NOMO-1 treated with DMSO at 0.1 percent for 48 hours (cell line): ENCODE measurements around the gene RFX2.
"Not testable (repeated sequence)": the region's sequence is repeated elsewhere in the genome, so short reads cannot be mapped to it uniquely, and the experiment has no call there.

Experiments used
- DNase-seq: peaks from one replicate; lab custom pipeline; 2025; ENCODE audit not compliant: unreplicated experiment; lab: John Stamatoyannopoulos, UW

Gene RFX2

GRCh38 chr19:6041991-6042481 is 68.3 kb downstream of the RFX2 start:
- DNase-seq = no peak

DNA sequence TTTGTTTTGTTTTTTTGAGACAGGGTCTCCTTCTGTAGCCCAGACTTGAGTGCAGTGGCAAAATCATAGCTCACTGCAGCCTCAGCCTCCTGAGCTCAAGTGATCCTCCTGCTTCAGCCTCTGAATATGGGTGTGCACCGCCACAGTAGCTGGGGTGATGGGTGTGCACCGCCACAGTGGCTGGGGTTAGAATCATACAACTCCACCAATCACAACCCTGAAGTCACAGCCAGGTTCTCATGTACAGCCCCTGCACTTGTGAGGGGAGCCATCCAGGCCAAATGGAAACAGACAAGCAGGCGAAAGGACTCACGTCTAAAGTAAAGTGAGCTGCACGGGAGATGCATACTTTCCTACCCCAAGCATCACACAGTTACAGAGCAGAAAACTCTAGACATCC is 69.2 kb downstream of the RFX2 start:
- DNase-seq = no peak

DNA sequence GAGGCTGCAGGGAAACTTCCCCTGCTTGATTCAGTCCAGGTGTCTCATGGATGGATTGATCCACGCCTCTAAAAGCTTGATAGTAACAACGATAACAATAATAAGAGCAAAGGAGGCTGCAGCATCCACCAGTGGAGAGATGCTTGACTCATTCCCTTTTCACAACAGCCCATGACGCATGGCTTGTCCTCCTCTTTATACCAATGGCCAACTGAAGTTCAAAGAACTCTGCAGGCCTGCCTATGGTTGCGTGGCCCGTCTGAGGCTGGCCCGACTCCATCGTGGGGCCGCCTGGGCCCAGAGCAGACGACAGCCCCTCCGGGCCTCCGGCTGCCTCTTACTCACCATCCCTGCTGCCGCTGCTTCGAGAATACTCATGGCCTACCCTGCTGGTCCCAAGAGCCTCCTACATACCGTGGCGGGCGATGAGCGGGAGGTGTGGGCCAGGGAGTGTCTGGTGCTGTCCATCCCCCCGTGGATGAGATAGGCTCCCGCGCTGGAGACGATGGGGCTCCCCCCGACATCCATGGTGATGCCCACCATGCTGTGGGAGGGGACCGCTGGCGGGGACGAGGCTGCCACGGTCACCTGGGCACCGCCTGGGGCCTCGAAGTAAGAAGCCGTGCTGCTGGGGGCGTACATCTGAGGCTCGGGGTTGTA is 70.6 kb downstream of the RFX2 start:
- no peak for DNase-seq

GRCh38 chr19:6038634-6039405 is 71.5 kb downstream of the RFX2 start:
- no peak for DNase-seq

- no peak for DNase-seq
Measured at GRCh38 chr19:6035026-6035425, 75.3 kb downstream of the RFX2 start.

- DNase-seq = no peak
Measured at GRCh38 chr19:6034512-6034911, 75.8 kb downstream of the RFX2 start.

DNA sequence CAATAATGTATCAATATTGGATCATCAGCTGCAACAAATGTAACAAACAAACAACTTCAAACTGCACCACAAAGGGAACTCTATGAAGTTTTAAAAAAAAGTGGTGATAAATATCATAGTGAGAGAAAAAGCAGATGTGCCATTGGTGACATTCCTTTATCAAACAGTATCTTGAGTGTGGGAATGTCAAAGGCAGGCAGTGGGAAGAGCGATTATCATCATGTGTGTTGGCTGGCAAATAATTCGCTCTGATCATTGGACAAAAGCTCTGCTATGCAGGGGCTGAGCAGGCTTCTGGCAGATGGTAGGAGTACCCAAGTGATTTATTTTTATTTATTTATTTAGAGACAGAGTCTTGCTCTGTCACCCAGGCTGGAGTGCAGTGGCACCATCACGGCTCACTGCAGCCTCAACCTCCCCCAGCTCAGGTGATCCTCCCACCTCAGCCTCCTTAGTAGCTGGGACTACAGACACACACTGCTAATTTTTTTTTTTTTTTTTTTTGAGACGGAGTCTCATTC is 76.5 kb downstream of the RFX2 start:
- DNase-seq = no peak

GRCh38 chr19:6032827-6033226 is 77.5 kb downstream of the RFX2 start:
- no peak for DNase-seq

- DNase-seq = no peak
Measured at GRCh38 chr19:6032381-6032780, 77.9 kb downstream of the RFX2 start.

GRCh38 chr19:6030214-6030507 is 80.1 kb downstream of the RFX2 start:
- DNase-seq = peak; percentile 5

DNA sequence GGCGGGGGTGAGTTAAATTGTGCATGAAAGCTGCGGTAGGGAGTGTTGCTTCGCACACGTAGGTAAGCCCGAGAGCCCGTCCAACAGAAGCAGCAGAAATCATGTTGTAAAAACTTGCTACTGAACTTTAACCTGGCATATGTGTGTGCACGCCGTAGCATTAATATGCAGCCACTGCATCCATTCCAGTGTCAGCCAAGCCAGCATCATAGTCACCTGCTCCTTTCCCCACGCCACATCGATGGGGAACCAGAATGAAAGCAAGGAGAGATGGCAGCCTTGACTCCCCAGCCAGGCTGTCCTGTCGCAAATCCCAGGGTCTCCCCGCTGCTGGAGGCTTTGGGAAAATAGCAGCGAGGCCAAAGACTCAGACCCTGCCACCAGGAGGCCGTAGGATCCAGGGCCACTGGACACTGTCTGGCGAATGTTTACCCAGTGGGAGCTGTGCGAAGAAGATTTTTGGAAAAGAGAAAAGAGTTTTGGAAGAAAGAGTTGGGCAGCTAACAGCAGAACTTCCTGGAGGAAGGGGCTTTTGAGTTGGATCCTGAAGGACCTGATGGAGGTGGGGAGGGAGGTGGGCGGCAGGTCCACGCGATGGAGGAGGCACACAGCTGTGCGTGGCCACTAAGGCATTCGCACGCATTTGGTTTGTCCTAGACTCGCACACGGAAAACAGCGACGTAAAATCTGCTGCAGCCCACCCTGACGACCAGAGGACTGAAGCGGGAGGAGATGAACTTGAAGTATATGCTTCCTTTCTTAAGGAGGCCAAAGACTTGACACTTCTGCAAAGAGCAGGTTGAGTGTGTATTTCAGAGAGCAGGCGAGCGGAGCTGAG is 83.7 kb downstream of the RFX2 start:
- DNase-seq = no peak

DNA sequence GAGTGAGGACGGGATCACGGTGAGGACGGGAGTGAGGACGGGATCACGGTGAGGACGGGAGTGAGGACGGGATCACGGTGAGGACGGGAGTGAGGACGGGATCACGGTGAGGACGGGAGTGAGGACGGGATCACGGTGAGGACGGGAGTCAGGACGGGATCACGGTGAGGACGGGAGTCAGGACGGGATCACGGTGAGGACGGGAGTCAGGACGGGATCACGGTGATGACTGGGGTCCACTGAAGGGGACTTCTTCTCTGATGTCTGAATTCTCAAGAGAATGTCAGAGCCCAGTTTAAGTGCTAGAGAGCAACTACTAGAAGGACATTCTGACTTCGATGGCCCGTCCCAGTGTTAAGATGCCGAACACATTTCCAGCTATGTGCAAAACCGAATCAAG is 85.5 kb downstream of the RFX2 start:
- not testable (repeated sequence) for DNase-seq

GRCh38 chr19:6023936-6024335 is 86.4 kb downstream of the RFX2 start:
- no peak for DNase-seq

- no peak for DNase-seq
Measured at GRCh38 chr19:6023085-6023682, 87.1 kb downstream of the RFX2 start.

- DNase-seq = no peak
Measured at GRCh38 chr19:6022570-6023064, 87.7 kb downstream of the RFX2 start.

GRCh38 chr19:6021878-6022569 is 88.3 kb downstream of the RFX2 start:
- peak; percentile 54 for DNase-seq

GRCh38 chr19:6020972-6021805 is 89.1 kb downstream of the RFX2 start:
- DNase-seq = no peak

DNA sequence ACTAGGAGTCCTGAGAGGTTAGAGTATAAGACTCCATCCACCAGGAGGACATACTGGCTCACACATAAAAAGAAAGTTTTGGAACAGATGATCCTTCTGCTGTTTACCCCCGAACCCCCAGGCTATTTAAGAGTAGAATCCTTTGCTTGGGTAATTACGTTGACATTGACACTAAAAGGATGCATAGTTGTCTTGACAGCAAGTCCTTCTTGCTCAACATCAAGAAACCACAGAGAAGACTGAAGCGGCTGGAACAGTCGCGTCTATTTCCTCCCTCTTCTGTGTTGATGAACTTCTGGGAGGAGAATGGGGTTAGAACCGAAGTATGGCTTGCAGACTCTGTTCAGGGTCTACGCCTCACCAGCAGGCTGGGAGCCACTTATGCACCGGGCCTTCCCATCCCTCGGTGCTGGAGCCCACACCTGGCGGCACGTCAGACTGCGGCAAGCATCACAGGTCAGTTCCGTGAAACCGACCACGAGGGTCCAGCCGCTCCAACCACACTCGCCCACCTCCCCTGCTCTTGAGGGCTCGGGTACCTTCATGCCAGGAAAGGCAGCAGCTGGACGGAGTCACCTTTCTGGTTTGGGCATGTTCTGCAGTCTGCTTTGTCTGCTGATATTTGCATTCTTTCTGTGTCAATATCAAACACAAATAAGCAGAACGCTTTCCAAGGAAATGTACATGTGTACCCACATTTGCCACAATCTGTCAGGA is 90.0 kb downstream of the RFX2 start:
- peak; percentile 60 for DNase-seq

- no peak for DNase-seq
Measured at GRCh38 chr19:6018786-6019185, 91.5 kb downstream of the RFX2 start.
